Measurements from ENCODE around the gene LMF2.

LMF2 gene

DNA sequence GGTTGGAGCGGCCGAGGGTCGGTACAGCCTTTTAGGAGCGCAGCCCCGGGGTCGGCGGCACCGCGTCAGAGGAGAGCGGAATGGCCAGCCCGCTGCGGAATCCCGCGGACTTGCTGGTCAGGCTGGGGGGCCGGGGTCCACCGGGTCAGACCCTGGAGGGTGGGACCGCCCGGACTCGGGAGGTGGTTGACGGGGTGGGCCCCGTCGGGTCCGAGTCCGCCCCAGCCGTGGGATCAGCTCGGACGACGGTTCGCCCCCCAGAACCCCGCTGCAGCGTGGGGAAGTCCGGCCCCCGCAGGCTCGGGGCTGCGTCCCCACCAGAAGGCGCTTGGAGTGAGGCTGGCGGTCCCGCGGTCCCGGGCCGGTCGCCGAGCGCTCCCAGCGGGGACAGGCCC lies 26.5 kb downstream of the LMF2 start:
- H3K4me3 Mint-ChIP-seq: peak overlapping the region; percentile 50

DNA sequence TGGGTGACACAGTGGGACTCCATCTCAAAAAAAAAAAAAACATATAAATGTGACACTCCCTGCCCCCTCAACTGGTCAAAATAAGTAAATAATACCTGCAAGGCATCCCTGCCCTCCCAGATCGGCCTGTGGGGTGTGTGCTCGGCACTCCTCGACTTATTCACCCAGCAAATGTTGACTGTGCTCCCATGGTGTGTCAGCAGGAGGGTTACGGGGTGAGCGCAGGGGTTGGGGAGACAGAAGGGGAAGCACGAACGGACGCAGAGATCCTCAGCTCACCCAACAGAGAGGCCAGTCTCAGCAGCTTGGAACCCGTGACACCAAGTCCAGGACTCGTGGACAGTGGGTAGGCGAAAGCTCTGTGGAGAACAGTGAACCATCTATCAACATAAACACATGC lies 27.8 kb downstream of the LMF2 start:
- Mint-ChIP-seq H3K27ac (no peak overlapping the region), H3K4me3 (peak overlapping the region; percentile 76), H3K27me3 (peaks cover 2% of the 10 kb centered on the region), H3K9me3 (no peaks in the 10 kb centered on the region), H3K36me3 (no peaks in the 10 kb centered on the region), H3K4me1 (peaks cover 9% of the 10 kb centered on the region)
- DNase-seq (ENCODE audit: low spot score in 2 of 2) (no peak), ATAC-seq (ENCODE audit: low read depth) (no peak)

More for the DNA sequence above, 26.5 kb downstream of the LMF2 start:
- no peaks in the 10 kb centered on the region for H3K9me3 Mint-ChIP-seq
- H3K4me1 Mint-ChIP-seq: peaks cover 11% of the 10 kb centered on the region
- DNase-seq (ENCODE audit: low spot score in 2 of 2) (no peak), ATAC-seq (ENCODE audit: low read depth) (no peak)
- no peak overlapping the region for H3K27ac Mint-ChIP-seq
- H3K36me3 Mint-ChIP-seq: no peaks in the 10 kb centered on the region
- H3K27me3 Mint-ChIP-seq: peaks cover 2% of the 10 kb centered on the region

DNA sequence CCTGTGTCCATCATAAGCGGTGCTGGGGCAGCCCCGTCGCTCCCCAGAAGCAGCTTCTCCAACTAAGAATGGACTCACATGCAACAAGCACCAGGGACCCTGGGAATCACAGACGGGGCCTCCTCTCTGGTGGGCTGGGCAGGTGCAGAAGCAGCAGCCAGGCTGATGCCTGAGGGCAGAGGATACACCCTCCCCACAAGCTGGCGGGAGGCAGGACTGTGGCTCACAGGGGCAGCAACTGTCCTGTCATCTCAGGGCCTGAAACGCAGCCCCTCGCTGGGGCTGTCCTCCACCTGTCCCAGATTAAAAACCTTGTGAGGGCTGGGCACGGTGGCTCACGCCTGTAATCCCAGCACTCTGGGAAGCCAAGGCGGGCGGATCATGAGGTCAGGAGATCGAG lies 29.6 kb downstream of the LMF2 start:
- Mint-ChIP-seq H3K4me3 (no peak overlapping the region), H3K4me1 (peaks cover 16% of the 10 kb centered on the region), H3K9me3 (no peaks in the 10 kb centered on the region), H3K27ac (no peak overlapping the region), H3K27me3 (peaks cover 2% of the 10 kb centered on the region), H3K36me3 (no peaks in the 10 kb centered on the region)
- ATAC-seq (ENCODE audit: low read depth) (no peak), DNase-seq (ENCODE audit: low spot score in 2 of 2) (no peak)

DNA sequence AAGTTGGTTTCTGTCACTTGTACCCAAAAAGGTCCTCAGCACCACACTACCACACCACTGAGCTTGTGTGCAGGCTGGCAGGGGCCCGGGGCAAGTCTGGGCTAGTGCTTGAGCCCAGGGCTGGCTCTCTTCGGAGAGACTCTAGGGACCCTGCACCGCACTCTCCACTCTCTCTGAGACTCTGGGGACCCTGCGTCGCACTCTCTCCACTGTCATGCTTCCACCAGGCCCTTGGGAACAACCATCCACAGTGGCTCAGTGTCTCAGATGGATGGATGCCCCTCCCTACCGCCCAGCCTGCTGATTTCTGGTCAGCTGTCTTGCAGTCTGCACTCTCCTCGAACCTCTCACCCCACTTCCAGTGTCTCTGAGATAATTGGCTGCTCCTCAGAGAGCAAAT lies 30.6 kb downstream of the LMF2 start:
- Mint-ChIP-seq H3K4me3 (peak overlapping the region; percentile 52), H3K27me3 (peaks cover 2% of the 10 kb centered on the region), H3K9me3 (no peaks in the 10 kb centered on the region), H3K4me1 (peaks cover 23% of the 10 kb centered on the region), H3K27ac (no peak overlapping the region), H3K36me3 (no peaks in the 10 kb centered on the region)
- no peak for DNase-seq (ENCODE audit: low spot score in 2 of 2)
- ATAC-seq (ENCODE audit: low read depth): no peak

GRCh38 chr22:50475652-50476002 lies 31.9 kb downstream of the LMF2 start:
- no peak for ATAC-seq (ENCODE audit: low read depth)
- no peak for DNase-seq (ENCODE audit: low spot score in 2 of 2)
- H3K36me3 Mint-ChIP-seq: no peaks in the 10 kb centered on the region
- H3K27me3 Mint-ChIP-seq: peaks cover 2% of the 10 kb centered on the region
- peak overlapping the region; percentile 75 for H3K4me3 Mint-ChIP-seq
- H3K27ac Mint-ChIP-seq: no peak overlapping the region
- no peaks in the 10 kb centered on the region for H3K9me3 Mint-ChIP-seq
- H3K4me1 Mint-ChIP-seq: peaks cover 30% of the 10 kb centered on the region

DNA sequence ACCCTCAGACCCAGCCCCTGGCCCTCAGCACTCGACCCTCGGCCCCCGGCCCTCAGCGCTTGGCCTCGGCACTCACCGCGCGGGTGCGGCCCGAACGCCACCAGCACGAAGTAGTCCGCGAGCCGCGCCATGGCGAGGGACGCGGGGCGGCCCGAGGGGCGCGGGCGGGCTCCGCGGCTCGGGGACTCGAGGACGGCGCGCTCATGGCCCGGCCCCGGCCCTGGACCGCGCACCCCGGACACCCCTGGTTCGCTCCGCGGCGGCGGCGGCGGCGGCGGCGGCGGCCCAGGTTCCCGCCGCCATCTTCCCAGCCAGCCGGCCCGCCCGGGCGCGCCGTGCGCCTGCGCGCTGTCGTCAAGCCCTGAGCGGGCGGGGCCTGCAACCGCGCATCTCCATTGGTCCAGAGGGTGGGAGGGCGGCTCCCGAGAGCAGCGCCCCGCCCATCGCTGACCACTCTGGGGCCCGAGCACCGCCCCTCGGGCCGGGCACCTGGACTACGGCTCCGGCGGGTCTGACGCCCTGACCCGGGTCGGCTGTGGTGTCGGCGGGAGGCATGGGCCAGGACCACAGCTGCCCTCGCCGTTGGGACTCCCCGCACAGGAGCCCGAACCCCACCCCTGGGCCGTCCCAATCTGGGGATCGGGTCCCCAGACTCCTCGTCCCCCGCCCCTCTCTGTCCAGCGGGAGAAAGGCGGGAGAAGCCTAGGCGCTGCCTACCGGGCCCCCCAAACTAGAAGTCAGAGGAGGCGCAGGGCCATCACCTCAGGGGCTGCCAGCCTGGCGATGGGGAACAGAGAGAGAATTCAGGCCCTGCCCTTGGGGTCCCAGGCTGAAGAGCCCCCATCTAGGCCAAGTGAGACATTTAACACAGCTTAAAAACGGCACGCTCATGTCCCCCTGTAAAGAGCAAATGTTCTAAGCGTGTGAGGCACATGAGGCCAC lies 32.5 kb downstream of the LMF2 start, which contains the start of gene SBF1:
TSS of gene SBF1 (minus strand) at position 326 of the 942 bp plus-strand sequence. CDS start at position 131, 195 bp downstream.
- Mint-ChIP-seq H3K4me3 (peak within 1 kb of the TSS; percentile 88), H3K9me3 (no peaks in the 10 kb centered on the region), H3K36me3 (no peaks in the 10 kb centered on the region), H3K27ac (peak within 1 kb of the TSS; percentile 84), H3K27me3 (no peaks in the 10 kb centered on the region), H3K4me1 (peaks cover 36% of the 10 kb centered on the region)
- ATAC-seq (ENCODE audit: low read depth) (peak; percentile 77), DNase-seq (ENCODE audit: low spot score in 2 of 2) (peak; percentile 84 to 89)

- Mint-ChIP-seq H3K4me1 (peaks cover 41% of the 10 kb centered on the region), H3K36me3 (no peaks in the 10 kb centered on the region), H3K9me3 (no peaks in the 10 kb centered on the region), H3K27ac (peak overlapping the region; percentile 84), H3K27me3 (no peaks in the 10 kb centered on the region), H3K4me3 (peak overlapping the region; percentile 88)
- ATAC-seq (ENCODE audit: low read depth): no peak
- DNase-seq (ENCODE audit: low spot score in 2 of 2): no peak
Measured at GRCh38 chr22:50473855-50474671, 33.4 kb downstream of the LMF2 start.

DNA sequence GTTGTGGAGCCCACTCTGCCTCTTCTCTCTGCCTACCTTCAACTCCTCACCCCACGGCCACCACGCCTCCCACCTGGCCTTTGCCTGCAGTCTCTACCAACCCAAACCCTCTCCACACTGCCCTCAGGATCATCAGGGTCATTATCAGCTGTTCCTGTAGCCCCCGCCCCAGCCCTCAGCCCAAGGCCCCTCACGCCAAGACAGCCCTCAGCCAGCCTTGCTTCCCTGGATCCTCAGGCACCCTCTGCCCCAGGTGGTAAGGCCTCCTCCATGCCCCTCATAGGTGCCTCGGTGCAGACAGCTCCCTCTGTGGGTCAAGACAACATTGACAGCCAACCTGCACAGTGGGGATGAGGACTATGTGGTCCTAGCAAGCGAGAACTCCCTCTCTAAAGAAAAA lies 34.4 kb downstream of the LMF2 start:
- Mint-ChIP-seq H3K27me3 (no peaks in the 10 kb centered on the region), H3K4me1 (peaks cover 48% of the 10 kb centered on the region), H3K9me3 (no peaks in the 10 kb centered on the region), H3K4me3 (peak overlapping the region; percentile 88), H3K27ac (peak overlapping the region; percentile 80), H3K36me3 (no peaks in the 10 kb centered on the region)
- peak; percentile 34 to 44 for DNase-seq (ENCODE audit: low spot score in 2 of 2)
- no peak for ATAC-seq (ENCODE audit: low read depth)

GRCh38 chr22:50471962-50472361 lies 35.5 kb downstream of the LMF2 start:
- peaks cover 48% of the 10 kb centered on the region for H3K4me1 Mint-ChIP-seq
- H3K9me3 Mint-ChIP-seq: no peaks in the 10 kb centered on the region
- ATAC-seq (ENCODE audit: low read depth) (no peak), DNase-seq (ENCODE audit: low spot score in 2 of 2) (no peak)
- no peak overlapping the region for H3K27ac Mint-ChIP-seq
- H3K4me3 Mint-ChIP-seq: peak overlapping the region; percentile 51
- no peaks in the 10 kb centered on the region for H3K27me3 Mint-ChIP-seq
- peaks cover under 1% of the 10 kb centered on the region for H3K36me3 Mint-ChIP-seq

DNA sequence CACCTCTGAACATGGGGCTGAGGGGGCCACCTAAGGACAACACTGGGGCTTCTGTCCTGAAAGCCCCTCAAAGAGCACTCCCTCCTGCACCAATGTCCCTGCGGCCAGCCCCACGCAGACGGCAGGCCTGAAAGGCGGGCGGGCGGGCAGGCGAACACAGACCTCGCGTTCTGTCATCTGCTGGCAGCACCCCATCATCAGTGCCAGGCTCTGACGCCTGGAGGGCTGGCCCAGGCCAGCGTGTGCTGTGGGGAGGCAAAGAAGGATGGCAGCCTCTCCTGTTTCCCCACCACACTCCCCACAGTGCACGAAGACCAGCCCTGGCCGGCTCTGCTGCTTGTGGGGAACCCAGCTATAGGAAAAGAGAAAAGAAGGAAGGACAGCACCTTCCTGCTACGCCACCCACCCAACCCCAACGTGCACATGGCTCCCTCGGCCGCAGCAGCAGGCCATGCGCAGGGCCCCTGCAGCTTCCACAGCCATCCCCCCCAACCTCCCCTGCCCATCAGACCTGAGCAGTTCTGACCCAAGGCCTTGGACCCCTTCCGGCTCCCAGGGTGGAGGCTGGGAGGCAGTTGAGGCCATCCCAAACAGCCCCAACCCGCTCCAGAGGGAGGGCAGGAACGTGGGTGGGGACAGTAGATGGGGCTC lies 36.2 kb downstream of the LMF2 start:
- DNase-seq (ENCODE audit: low spot score in 2 of 2): no peak
- peaks cover 51% of the 10 kb centered on the region for H3K4me1 Mint-ChIP-seq
- no peak for ATAC-seq (ENCODE audit: low read depth)
- no peaks in the 10 kb centered on the region for H3K27me3 Mint-ChIP-seq
- peak overlapping the region; percentile 76 for H3K4me3 Mint-ChIP-seq
- H3K9me3 Mint-ChIP-seq: no peaks in the 10 kb centered on the region
- no peak overlapping the region for H3K27ac Mint-ChIP-seq
- H3K36me3 Mint-ChIP-seq: peaks cover 6% of the 10 kb centered on the region

GRCh38 chr22:50470491-50470890 lies 37.0 kb downstream of the LMF2 start:
- ATAC-seq (ENCODE audit: low read depth): no peak
- peaks cover 11% of the 10 kb centered on the region for H3K36me3 Mint-ChIP-seq
- no peaks in the 10 kb centered on the region for H3K27me3 Mint-ChIP-seq
- H3K4me3 Mint-ChIP-seq: peak overlapping the region; percentile 76
- DNase-seq (ENCODE audit: low spot score in 2 of 2): peak in 1 of 2 donors; percentile 44
- peaks cover 50% of the 10 kb centered on the region for H3K4me1 Mint-ChIP-seq
- H3K9me3 Mint-ChIP-seq: no peaks in the 10 kb centered on the region
- peak overlapping the region; percentile 86 for H3K27ac Mint-ChIP-seq

DNA sequence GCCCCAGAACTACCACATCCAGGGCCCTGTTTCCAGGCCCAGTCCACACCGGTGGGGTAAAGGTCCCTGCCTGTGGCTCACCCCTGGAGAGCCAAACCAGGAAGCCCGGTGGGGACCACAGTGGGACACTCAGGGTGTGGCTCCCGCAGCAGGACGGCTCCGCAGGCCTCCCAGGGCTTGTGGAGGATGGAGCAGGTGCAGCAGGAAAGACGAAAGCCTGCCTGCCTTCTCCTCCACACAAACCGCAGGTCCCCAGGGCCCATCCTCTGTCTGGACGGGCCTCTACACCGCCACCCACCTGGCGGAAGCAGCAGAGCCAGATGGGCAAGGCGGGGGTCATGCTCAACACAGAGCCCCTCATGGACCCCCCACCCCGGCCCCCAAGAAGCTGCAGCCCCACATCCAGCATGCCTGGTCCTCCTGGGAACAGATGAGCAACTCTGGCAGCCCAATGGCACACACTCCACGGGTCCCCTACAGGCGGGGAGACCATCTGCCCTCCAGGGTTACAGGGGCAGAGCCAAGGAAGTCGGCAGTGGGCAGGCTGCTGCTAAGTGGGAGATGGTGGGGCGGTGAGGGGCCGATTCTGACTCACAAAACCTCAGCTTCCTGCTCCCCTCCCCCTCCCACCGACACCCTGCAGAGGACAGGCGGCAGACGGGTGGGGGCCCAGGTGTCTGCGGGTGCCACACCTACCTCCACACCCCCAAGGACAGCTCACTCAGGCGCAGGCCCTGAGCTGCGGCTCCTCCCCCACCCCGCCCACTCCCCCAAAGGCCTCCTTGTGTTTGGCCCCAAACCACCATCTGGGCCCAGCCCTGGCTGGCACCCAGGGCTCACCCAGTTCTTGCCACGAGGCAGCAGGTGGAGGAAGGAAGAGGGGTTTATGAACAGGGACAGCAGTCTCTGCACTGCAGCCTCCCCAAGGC lies 37.9 kb downstream of the LMF2 start:
- Mint-ChIP-seq H3K27me3 (no peaks in the 10 kb centered on the region), H3K36me3 (peaks cover 13% of the 10 kb centered on the region), H3K27ac (peak overlapping the region; percentile 86), H3K4me3 (peak overlapping the region; percentile 76), H3K9me3 (no peaks in the 10 kb centered on the region), H3K4me1 (peaks cover 49% of the 10 kb centered on the region)
- peak; percentile 81 for ATAC-seq (ENCODE audit: low read depth)
- DNase-seq (ENCODE audit: low spot score in 2 of 2): peak; percentile 79 to 91

DNA sequence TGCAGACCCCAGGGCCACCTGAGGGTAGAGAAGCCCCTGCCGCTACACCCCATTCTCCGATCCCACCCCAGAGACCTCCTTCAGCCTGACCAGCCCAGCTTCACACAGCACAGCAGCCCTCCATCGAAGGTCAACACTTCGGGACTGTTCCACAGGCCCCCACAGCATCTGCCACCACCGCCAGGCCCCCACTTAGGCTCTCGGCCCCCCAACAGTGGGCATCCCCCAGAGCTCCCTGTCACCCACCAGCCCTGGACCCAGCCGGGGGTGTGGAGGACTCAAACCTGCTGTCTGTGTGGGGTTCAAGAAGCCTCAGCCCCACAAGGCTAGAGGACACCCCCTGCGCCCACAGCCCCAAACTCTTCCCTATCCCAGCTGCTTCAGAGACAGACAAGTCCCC lies 38.9 kb downstream of the LMF2 start:
- Mint-ChIP-seq H3K4me1 (peaks cover 44% of the 10 kb centered on the region), H3K27ac (peak overlapping the region; percentile 86), H3K27me3 (no peaks in the 10 kb centered on the region), H3K36me3 (peaks cover 18% of the 10 kb centered on the region), H3K9me3 (no peaks in the 10 kb centered on the region), H3K4me3 (no peak overlapping the region)
- no peak for ATAC-seq (ENCODE audit: low read depth)
- no peak for DNase-seq (ENCODE audit: low spot score in 2 of 2)
